Kasumi-1 (cell line): ENCODE measurements around the gene NRF1.
"Not testable (repeated sequence)": the region's sequence is repeated elsewhere in the genome, so short reads cannot be mapped to it uniquely, and the experiment has no call there.

Source experiments
- DNase-seq, 2 experiments: peaks; one replicate each; lab custom pipeline; 2025; lab: John Stamatoyannopoulos, UW

Gene NRF1

DNA sequence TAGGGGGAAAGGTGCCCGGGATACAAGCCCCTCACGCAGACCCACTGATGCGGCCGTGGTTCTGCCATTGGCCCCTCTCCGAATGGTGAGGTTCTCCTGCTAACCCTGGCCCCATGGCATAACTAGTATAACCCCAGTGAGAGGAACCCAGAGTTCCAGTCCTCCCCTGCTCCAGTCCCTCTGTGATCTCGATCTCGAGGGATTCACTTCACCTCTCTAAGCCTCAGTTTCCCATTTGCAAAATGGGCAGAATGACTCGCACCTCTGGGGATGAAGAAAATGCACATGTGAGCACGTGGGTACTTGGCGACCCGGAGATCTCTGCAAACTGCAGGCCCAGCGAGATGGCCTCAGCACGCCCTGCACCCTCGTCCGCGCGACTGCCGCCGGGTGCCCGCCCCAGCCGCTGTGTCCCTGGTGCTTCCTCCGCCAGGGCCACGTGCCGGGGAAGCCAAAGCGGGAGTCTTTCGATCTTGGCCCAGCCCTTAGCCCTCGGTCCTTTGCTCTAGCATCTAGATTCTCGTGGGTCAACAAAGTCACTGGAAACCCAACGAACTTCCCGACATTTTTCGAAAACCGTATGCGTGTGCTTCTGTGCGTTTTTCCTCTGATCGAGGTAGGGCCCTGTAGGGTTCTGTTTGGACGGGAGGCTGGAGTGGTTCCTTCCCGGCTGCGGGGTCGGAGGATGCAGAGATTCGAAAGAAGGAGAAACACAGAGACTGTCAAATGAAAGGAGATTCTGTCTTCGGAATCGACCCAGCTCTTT, 171.5 kb downstream of the NRF1 start:
- DNase-seq = no peak

DNA sequence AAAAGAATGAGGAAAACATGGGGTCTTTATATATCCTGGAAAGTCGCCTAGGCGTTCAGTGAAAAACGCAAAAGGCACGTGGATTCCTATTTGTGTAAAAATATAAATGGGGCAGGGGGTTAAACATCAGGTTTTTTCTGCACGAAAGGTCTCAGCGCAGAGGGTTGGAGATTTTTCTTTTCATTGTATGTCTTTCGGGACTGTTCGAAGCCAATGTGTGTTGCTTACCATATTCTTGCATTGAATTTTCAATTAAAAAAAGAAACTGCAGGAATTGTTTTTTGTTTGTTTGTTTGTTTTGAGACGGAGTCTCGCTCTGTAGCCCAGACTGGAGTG, 172.0 kb downstream of the NRF1 start:
- DNase-seq = no peak

DNA sequence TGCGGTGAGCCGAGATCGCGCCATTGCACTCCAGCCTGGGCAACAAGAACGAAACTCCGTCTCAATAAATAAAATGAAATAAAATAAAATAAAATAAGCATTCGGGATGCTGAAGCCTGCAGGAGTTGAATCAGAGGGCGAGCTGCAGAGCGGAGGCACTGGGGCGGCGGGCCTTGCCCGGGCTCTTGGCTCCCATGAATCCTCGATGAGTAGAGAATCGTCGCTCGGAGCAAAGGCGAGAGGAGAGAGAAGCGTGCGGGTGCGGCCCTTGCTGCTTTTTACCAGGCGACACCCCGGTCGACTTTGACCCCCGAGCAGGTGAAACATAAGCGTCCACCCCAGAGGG, 172.9 kb downstream of the NRF1 start:
- DNase-seq = no peak

DNA sequence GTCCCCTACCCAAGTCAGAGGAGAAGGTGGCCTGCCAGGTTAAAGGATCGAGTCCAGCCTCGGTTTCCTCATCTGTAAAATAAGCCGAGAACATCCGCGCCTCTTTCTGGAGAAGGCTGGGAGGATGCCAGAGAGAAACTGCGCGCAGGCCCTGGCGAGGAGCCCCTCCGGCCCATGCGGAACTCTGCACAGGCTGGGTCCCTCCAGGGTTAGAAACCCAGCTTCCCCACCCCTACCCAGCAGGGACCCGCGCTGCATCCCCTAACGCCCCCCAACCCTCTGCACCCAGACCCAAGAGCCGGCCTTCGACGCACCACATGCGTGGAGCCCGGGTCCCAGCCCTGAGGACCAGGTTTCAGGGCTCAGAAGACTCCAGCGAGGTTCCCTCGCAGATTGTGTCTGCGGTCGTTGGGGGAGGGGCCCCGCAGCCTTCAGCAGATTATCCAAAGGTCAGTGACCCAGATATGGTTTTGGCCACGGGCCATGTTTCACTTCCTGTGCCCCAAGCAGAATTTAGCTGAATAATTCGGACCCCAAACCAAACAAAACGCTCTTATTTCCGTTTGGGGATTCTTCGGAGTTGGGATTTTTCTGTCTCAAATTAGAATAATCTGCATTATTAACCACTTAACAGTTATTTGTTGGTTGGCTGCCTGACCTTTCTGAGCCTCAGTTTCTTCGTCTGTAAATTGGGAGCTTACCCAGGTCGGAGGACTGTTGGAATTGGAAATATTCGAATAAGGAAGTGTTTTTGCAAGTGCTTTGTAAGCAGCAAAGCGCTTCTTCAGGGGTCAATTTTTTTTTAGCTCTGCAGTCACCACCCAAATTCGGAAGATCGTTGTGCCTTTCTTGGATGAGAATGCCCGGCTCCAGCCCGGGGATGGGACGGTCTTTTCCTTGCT, 173.5 kb downstream of the NRF1 start:
- DNase-seq = peak in 1 of 2 experiments; percentile 33

DNA sequence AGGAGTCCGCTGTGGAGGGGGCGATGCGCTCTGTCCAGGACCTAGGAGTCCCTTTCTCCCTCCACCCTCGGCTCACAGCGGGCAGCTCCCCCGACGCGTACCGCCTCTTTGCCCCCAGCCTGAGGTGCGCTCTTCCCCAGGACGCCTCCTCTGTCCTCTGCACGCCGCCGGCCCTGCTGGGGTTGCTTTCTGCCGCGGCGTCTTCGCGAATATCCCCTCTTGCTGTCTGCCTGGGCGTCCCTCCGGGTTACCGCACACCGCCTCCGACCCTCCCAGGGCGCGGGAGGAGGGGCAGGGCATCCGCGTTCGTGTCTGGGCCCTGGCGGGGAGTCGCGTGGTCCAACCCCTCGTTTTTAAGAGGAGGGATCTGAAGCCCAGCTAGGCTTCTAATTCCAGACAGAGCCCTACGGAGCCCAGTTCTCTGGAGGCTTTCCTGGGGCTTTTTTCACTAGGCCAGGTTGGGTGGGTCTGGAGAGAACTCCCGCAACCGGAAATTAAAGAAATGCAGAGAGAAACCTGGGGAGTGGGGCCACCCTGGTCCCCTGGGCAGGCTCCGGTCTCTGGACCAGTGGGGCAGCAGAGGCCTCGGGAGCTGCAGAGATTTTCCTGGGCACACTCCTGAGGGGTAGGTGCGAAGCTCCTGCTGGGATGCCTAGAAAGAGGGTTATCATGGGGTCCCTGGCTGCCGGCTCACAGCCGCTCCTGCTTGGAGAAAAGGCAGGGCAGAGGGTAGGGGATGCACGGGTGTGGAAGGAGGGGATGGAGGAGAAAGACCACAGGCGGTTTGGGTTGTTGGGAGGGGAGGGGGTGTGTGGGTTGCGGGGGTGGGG, 174.4 kb downstream of the NRF1 start:
- DNase-seq = no peak

DNA sequence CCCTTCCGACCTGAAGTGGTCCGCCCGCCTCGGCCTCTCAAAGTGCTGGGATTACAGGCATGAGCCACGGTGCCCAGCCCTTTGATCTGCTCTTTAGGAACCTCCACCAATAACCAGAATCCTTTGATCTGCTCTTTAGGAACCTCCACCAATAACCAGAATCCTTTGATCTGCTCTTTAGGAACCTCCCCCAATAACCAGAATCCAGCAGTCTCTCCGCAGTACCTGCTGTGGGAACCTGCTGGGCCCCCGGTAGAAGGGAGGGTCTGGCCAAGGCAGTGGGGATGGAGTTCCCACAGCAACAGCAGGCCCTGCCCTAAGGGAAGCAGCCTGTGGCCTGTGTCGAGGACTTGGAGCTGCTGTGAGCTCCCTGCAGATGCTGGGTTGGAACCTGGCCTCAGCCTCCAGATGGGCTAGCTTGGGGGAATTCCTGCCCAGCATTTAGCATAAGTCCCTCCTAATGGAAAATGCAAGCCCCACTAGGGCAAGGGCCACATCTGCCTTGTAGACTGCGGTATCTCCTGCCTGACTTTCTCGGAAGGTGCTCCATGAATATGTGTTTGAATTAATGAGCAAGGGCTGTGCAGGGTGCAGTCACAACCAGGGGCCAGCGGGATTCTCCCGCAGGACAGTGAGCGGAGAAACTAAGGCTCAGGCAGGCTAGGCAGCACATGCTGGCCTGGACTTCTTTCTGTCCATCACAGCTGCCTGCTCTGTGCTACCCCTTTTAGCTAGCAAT, 175.5 kb downstream of the NRF1 start:
- DNase-seq = no peak

DNA sequence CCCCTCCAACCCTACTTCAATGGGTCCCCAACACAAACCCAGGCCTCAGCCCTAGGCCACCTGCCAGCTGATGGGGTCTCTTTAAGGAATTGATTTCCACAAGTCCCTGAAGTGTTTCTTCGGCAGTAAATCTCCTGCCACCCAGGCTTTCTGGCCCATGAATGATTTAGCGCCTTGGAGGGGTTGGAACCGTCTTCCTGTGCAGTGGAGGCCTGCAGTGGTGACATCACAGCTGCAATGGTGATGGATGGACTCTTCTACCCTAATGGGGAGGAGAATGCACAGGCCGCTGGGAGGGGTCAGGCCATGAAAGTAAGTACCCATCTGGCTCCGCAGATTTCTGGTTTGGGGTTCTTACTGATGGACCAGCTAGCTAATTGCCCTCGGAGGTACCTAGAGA, 177.5 kb downstream of the NRF1 start:
- no peak for DNase-seq

DNA sequence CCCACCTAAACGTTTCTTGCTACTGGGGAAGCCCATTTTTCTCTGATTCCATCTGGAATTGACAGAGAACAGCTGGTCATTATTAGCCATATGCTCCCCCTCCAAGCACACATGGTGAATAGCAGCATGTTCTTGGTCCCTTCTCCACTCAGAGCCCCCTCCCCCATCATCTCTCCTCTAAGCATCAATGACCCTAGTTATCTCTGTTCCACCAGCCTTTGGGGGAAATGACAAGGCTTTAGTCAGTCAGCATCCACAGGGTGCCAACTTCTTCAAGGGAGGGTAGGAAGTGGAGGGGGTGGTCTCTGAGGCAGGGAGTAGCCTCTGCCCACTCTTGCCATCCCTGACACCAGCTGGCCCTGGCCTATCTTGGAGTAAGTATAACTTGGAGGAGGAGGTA, 178.1 kb downstream of the NRF1 start:
- no peak for DNase-seq

DNA sequence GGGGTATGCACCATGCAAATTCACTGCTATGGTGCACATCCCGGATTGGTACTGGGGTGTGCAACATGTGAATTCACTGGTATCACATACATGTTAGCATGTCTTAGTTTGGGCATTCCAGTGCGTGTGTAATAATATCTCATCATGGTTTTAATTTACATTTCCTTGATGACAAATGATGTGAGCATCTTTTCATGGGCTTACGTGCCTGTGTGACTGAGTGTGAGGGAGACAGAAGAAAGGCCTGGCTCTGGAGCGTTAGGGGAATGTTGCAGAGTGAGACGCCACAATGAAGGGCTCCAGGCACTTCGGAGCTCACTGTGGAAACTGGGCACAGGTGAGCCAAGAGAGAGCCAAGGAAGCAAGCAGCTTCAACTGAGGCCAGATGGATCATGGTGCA, 178.6 kb downstream of the NRF1 start:
- DNase-seq = no peak

DNA sequence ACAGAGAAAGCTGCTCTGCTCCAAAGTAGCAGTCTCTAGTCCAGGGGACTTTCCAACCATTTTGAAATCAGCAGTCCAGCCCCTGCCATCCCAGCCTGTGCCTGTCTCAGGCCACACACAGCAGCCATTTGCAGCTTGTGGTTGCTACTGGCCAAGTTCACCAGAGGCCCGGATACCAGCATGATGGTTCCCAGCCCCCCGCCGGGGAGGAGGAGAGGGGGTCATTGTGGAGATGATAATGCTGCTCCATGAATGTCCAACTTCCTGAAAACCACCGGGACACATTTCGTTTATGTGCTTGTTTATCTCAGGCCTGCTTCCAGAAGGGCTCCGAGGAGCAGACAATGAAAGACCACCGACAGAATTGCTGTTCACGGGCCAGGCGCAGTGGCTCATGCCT, 181.2 kb downstream of the NRF1 start:
- DNase-seq = no peak

DNA sequence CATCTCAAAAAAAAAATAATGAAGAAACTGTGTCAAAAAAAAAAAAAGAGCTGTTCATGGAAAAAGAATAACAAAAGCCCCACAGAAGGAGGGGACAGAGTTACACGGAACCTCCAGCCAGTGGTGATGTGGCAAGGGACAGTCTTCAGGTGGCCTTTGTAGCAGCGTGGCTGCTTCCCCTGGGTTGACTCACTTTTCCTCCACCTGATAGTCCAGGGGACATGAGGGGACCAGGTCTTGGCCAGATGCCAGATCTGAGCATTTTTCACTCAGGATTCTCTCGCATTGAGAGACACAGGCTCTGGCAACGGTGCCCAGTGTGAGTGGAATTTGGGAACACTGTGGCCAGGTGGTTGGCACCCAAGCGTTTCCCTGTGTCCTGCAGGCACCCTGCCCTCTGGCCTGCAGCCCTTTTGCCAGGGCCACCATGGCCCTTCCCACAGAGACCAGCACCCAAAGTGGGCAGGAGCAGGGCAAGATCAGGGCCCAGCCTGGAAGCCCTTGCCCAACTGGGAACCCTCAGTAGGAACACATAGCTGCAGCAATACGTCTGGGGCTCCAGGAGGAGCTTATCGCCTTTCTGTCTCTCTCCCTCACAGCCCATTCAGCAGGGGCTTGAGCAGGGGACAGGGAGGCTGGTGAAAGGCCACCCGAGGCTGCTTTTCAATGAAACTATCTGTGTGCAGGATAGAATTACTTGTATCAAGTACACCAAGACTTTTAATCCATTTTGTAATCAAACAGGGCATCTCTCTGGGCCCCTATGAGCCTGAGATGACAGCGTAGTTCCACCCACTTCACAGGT, 182.2 kb downstream of the NRF1 start:
- no peak for DNase-seq

DNA sequence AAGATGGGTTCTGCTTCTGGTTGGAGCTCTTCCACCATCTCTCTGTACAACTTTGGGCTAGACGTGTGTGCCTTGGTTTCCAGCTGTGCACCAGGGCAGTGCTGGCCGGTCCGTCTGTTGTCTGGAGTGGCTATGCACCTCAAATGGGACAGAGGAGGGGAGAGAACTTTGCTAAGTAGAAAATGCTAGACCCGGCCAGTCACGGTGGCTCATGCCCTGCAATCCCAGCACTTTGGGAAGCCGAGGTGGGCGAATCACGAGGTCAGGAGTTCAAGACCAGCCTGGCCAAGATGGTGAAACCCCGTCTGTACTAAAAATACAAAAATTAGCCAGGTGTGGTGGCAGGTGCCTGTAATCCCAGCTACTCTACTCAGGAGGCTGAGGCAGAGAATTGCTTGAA, 182.9 kb downstream of the NRF1 start:
- DNase-seq = not testable (repeated sequence)

DNA sequence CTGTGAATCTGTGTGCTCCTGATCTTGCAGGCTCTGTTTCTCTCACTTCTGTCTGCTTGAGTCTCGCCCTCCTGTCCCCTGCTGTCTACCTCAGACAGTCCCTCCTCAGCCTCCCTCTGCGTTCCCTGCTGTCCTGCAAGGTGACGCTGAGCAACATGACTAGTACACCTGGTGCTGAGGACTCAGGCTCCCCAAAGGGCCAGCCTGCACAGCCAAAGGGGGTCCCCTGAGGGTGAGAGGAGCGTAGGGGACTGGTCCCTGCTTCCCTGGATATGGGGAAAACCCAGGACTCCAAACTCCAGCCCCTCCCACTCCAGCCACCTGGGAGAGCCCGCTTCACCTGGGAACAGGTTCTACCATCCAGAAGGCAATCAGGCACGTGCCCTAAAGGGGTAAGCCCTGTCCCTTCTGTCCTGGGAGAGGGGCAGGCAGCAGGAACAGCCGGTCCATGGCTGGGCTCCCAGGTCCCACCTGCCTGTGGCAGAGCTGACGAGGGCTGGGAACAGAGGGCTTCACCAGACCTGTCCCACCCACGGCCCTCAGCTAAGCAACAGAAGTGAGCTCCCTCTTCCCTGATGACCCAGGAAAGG, 184.8 kb downstream of the NRF1 start:
- no peak for DNase-seq

DNA sequence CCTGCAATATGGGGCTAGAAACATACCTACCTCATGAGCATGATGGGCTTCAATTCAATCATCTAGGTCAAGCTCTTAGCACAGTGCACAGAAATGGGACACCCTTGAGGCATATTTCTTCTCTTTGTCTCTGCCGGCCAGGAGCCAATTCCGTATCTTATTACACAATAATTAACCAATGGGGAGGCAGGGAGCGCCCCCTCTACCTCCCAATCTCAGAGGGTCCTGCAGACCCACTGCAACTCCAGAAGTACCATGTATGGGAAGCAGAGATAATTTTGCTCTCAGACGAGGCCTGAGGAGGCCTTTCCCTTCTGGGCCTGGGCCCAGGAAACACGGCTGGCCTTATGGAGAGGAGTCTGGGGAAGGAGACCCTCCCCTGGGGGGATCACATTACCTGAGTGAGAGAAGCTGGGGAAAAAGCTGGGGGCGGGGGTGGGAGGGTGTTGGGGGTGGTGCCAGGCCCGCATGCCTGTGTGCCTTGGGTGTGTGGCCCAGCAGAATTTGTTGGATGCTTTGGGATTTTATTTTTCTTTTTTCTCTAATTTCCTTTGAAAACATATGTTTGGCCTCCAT, 185.8 kb downstream of the NRF1 start:
- no peak for DNase-seq

DNA sequence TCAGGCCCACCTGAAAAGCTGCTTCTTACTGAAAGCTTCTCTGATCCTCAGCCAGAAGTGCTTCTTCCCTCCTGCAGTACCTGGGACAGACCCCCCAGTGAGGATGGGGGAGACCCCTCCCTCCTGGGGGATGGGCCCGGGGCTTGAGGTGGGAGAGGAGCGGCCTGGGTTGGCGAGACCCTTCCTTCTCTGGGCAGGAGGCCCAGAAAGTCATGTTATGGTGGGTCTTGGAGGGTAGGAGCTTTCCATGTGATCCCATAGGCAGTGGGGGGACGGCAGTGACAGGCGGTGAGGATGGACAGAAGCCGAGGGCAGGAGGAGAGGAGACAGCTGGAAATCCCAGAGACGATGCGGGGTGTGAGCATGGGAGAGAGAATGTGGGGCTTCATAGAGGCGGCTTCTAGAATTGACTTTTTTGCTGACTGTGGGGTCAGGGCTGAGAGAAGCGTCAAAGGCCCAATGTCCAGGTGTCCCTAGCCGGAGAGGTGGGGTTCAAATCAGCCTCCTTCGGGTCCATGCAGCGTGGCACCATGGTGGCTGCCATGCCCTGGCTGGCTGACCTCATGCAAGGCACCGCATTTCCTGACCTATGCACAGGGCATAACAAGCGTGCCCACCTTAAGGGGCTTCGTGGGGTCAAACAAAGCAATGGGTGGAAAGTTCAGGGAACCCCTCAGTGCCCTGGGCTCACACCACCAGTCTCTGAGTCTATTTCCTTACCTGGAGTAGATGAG, 187.3 kb downstream of the NRF1 start:
- no peak for DNase-seq

DNA sequence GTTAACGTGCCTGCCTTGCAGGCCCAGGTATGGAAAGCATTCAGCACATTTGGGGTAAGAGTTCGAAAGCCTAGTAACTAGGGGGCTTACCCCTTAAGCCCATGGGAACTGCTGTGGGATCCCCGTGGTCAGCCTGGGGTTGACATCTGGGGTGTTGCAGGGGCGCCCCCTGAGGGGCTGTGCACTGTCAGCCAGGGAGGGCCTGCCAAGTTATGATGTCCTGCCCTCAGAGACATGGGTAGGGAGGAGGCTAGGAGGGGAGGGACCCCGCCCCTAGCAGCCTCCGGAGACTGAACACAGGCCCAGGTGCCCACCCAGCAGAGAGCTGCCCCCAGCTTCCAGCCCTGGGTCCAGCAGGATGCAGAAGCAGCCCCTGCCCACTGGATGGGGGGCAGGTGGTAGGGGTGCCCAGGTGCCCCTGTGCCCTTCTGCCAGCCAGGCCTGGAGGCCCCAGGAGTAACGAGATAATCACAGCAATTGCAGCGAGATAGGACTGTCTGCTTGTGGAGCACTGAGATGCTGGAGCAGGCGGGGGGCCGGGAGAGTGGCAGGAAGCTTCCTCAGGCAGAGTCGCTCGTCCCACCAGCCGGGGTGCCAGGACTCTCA, 187.9 kb downstream of the NRF1 start:
- DNase-seq = no peak

DNA sequence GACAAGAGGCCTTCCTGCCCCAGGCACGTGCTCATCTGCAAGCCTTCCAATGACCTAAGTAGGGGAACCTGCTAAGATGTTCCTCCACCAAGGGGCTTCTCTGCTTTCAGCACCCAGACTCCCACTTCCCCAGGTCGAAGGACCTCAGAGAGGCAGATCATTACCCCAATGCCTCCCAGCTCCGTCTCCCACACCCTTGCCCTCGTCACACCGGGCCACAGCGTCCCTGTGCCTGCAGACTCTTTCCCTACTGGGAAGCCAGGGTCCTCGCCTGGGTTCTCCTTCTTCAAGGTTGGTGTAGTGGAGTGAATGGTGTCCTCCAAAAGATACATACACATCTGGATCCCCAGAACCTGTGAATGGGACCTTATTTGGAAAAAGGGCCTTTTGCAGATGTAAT, 189.4 kb downstream of the NRF1 start:
- no peak for DNase-seq

DNA sequence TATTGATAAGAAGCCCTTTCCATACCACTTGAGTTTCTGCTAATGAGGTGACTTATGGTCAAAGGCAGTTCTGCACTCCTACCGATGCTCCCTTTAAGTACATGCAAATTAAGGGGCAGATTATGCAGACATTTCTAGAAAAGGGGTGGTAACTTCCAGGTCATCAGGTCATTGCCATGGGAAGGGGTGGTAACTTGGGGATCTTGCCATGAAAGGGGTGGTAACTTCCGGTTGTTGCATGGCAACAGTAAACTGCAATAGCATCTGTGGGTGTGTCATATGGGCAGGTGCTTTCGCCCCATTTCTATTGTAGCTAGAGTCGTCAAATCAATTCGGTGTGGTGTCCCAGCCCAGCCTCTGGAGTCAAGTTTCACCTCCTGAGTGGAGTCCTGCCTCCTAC, 190.4 kb downstream of the NRF1 start:
- no peak for DNase-seq

DNA sequence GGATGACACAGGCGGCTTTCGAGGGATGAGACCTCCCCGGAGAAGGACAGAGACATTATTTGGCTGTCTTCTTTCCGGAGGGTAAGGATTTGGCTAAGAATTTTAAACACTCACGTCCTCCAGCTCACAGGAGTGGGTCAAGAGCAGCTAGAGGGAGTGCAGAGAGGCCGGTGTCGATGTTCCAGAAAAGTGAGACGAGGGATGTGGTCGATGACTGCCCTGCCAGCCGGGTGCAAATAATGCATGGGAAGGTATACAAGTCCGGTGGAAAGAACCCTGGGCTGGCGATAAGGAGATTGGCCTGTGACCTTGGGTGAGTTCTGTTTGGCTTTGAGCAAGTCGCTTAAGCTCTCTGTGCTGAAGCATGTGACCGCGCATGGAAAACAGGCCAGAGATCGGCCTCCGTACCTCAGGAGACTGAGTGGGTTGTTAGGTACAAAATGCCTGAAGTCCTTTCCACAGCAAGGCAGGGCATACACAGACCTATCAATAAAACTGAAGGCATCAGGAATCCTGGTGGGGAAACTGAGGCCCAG, 192.1 kb downstream of the NRF1 start:
- DNase-seq = no peak
